Measurements from ENCODE around the gene MAP2K5. TPM values are rescaled to one million over a fixed set of nuclear protein-coding genes. Genes with fewer than 3 reads are reported as not detected.

Gene MAP2K5
- total RNA-seq, 1 donor from 2014 or later: 1.1 TPM

- intact Hi-C loops (cut with DNase I): no loop called here
Observed at GRCh38 chr15:67708500-67708899, 166.0 kb downstream of the MAP2K5 start.

GRCh38 chr15:67715170-67715569 is 172.7 kb downstream of the MAP2K5 start:
- no peak for DNase-seq (ENCODE audit: low spot score in 2 of 2)
- Histone ChIP-seq H3K4me1 (no peaks in the 10 kb centered on the region), H3K4me3 (no peak overlapping the region), H3K36me3 (peaks cover 0 to 4% of the 10 kb centered on the region in 2 donors), H3K27me3 (no peaks in the 10 kb centered on the region), H3K27ac (no peak overlapping the region), H3K9me3 (no peaks in the 10 kb centered on the region)
- intact Hi-C loops (cut with DNase I): no loop called here
- no peak for TF ChIP-seq CTCF (IDR thresholded peaks at IDR 0.05)

More at GRCh38 chr15:67708500-67708899, 166.0 kb downstream of the MAP2K5 start:
- Histone ChIP-seq H3K36me3 (peaks cover 6 to 15% of the 10 kb centered on the region in 2 donors), H3K27ac (no peak overlapping the region), H3K27me3 (no peaks in the 10 kb centered on the region), H3K9me3 (no peaks in the 10 kb centered on the region), H3K4me3 (no peak overlapping the region), H3K4me1 (no peaks in the 10 kb centered on the region)
- no peak for TF ChIP-seq CTCF (IDR thresholded peaks at IDR 0.05)
- DNase-seq (ENCODE audit: low spot score in 2 of 2): no peak

GRCh38 chr15:67716171-67716570 is 173.7 kb downstream of the MAP2K5 start:
- H3K4me1 ChIP-seq: no peaks in the 10 kb centered on the region
- intact Hi-C loops (cut with DNase I): no loop called here
- no peaks in the 10 kb centered on the region for H3K9me3 ChIP-seq
- no peaks in the 10 kb centered on the region for H3K27me3 ChIP-seq
- no peak for TF ChIP-seq CTCF (IDR thresholded peaks at IDR 0.05)
- peaks cover 0 to 4% of the 10 kb centered on the region in 2 donors for H3K36me3 ChIP-seq
- H3K4me3 ChIP-seq: no peak overlapping the region
- H3K27ac ChIP-seq: no peak overlapping the region
- DNase-seq (ENCODE audit: low spot score in 2 of 2): no peak

- H3K4me1 ChIP-seq: no peaks in the 10 kb centered on the region
- H3K27me3 ChIP-seq: no peaks in the 10 kb centered on the region
- H3K27ac ChIP-seq: no peak overlapping the region
- DNase-seq (ENCODE audit: low spot score in 2 of 2): no peak
- intact Hi-C loops (cut with DNase I): no loop called here
- no peak for TF ChIP-seq CTCF (IDR thresholded peaks at IDR 0.05)
- H3K9me3 ChIP-seq: no peaks in the 10 kb centered on the region
- H3K4me3 ChIP-seq: no peak overlapping the region
- H3K36me3 ChIP-seq: no peaks in the 10 kb centered on the region
Observed at GRCh38 chr15:67717776-67718175, 175.3 kb downstream of the MAP2K5 start.

- no peak for DNase-seq (ENCODE audit: low spot score in 2 of 2)
- Histone ChIP-seq H3K36me3 (no peaks in the 10 kb centered on the region), H3K27me3 (no peaks in the 10 kb centered on the region), H3K27ac (no peak overlapping the region), H3K4me3 (no peak overlapping the region), H3K9me3 (no peaks in the 10 kb centered on the region), H3K4me1 (no peaks in the 10 kb centered on the region)
- intact Hi-C loops (cut with DNase I): no loop called here
- TF ChIP-seq CTCF (IDR thresholded peaks at IDR 0.05): no peak
Observed at GRCh38 chr15:67719330-67719959, 176.9 kb downstream of the MAP2K5 start.

Data from ascending aorta (tissue), 2 donors.